Lower leg skin (tissue), 3 donors: Measurements from ENCODE around the gene HABP2.

ENCODE experiments used
- POLR2A ChIP-seq, 2 donors: fragments of 450-650 bp; IDR thresholded peaks; one replicate each; pipeline ENCODE4 v1.6.1; 2016 to 2017; ENCODE audit warnings: antibody characterized with exemption in 2 of 2, mild to moderate bottlenecking in 1 of 2, moderate library complexity in 1 of 2
- TF ChIP-seq, protein P1 (sequence below), 3 donors: fragments of 450-650 bp; IDR thresholded peaks; one replicate each; pipeline ENCODE4 v1.5.1; 2016; ENCODE audit warnings: antibody characterized with exemption in 3 of 3, mild to moderate bottlenecking in 3 of 3, moderate library complexity in 2 of 3

DNA sequence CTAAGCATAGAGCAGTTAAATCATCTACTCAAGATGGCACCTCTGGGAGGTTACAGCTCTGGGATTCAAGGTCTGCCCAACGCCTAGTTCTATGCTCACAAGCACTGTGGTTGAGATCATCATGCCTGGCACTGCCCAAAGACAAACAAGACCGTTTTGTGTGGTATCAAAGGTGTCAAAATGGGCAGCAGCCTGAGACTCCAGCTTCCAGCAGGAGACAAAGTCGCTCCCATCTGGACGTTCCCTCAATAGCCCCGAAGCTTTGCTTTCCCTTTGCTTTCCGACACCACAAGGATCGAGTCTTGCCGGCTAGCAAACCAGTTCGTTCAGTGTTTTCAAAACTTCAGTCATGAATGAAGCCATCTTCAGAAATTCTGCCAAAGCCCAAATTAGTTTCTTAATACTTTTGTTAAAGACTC is 5.1 kb downstream of the HABP2 start:
- TF ChIP-seq, protein P1, sequence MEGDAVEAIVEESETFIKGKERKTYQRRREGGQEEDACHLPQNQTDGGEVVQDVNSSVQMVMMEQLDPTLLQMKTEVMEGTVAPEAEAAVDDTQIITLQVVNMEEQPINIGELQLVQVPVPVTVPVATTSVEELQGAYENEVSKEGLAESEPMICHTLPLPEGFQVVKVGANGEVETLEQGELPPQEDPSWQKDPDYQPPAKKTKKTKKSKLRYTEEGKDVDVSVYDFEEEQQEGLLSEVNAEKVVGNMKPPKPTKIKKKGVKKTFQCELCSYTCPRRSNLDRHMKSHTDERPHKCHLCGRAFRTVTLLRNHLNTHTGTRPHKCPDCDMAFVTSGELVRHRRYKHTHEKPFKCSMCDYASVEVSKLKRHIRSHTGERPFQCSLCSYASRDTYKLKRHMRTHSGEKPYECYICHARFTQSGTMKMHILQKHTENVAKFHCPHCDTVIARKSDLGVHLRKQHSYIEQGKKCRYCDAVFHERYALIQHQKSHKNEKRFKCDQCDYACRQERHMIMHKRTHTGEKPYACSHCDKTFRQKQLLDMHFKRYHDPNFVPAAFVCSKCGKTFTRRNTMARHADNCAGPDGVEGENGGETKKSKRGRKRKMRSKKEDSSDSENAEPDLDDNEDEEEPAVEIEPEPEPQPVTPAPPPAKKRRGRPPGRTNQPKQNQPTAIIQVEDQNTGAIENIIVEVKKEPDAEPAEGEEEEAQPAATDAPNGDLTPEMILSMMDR (IDR thresholded peaks at IDR 0.05), result no peak
- no peak for TF ChIP-seq POLR2A (IDR thresholded peaks at IDR 0.05)
